ENCODE results near the gene LARGE2.

LARGE2 gene

GRCh38 chr11:45918962-45919675 is 3.3 kb upstream of the LARGE2 start:
- H3K27ac ChIP-seq: peak overlapping the region; percentile 97
- no peak for TF ChIP-seq CTCF (IDR thresholded peaks at IDR 0.05)

DNA sequence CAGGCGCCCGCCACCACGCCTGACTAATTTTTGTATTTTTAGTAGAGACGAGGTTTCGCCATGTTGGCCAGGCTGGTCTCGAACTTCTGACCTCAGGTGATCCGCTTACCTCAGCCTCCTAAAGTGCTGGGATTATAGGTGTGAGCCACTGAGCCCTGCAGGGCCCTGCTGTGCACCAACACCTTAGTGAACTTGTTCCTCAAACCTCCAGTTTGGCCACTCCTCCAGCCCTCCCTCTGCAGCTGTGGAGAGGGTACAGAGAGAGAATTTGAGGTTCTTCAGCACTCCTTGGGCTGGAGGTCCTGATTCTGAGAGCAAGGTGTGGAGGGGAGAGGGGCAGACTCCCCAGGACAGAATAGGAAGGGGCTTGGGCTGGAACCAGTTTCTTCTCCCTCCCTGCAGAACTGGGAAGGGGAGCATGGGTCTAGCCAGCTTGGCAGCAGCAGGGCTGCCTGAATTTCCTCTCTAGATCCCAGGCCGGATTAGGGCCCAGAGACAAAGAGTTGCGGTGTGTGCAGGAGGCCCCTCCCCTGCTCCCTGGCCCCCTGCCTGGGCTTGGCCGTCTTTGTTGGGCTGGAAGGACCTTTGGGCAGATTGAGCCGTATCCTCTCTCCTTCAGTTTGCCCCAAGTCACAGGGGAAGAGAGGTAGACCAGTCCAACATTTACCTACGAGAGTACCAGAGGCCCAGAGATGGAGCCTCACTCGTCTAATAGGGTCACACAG is 2.5 kb upstream of the LARGE2 start:
- Histone ChIP-seq H3K27me3 (peaks cover 54% of the 10 kb centered on the region), H3K4me1 (ENCODE audit: control insufficient read depth in 1 of 2, insufficient read depth in 1 of 2, low read depth in 1 of 2, low read length in 1 of 2) (peaks cover 41 to 44% of the 10 kb centered on the region in 2 experiments), H3K27ac (no peak overlapping the region), H3K36me3 (peaks cover 14% of the 10 kb centered on the region), H3K4me3 (ENCODE audit: low read depth in 1 of 2, low read length in 1 of 2) (no peak overlapping the region), H3K9me3 (no peaks in the 10 kb centered on the region)
- no peak for TF ChIP-seq CTCF (IDR thresholded peaks at IDR 0.05)

More at GRCh38 chr11:45918962-45919675, 3.3 kb upstream of the LARGE2 start:
- peaks cover 46% of the 10 kb centered on the region for H3K27me3 ChIP-seq
- H3K4me1 ChIP-seq (ENCODE audit: control insufficient read depth in 1 of 2, insufficient read depth in 1 of 2, low read depth in 1 of 2, low read length in 1 of 2): peaks cover 41 to 44% of the 10 kb centered on the region in 2 experiments
- H3K36me3 ChIP-seq: peaks cover 22% of the 10 kb centered on the region
- H3K4me3 ChIP-seq (ENCODE audit: low read depth in 1 of 2, low read length in 1 of 2): peak overlapping the region; percentile 93 to 98
- H3K9me3 ChIP-seq: no peaks in the 10 kb centered on the region

GRCh38 chr11:45920531-45921477 is 1.7 kb upstream of the LARGE2 start:
- H3K4me1 ChIP-seq (ENCODE audit: control insufficient read depth in 1 of 2, insufficient read depth in 1 of 2, low read depth in 1 of 2, low read length in 1 of 2): peaks cover 41 to 42% of the 10 kb centered on the region in 2 experiments
- TF ChIP-seq CTCF (IDR thresholded peaks at IDR 0.05): no peak
- H3K36me3 ChIP-seq: peaks cover 6% of the 10 kb centered on the region
- H3K4me3 ChIP-seq (ENCODE audit: low read depth in 1 of 2, low read length in 1 of 2): no peak overlapping the region
- H3K9me3 ChIP-seq: no peaks in the 10 kb centered on the region
- H3K27me3 ChIP-seq: peaks cover 63% of the 10 kb centered on the region
- no peak overlapping the region for H3K27ac ChIP-seq

DNA sequence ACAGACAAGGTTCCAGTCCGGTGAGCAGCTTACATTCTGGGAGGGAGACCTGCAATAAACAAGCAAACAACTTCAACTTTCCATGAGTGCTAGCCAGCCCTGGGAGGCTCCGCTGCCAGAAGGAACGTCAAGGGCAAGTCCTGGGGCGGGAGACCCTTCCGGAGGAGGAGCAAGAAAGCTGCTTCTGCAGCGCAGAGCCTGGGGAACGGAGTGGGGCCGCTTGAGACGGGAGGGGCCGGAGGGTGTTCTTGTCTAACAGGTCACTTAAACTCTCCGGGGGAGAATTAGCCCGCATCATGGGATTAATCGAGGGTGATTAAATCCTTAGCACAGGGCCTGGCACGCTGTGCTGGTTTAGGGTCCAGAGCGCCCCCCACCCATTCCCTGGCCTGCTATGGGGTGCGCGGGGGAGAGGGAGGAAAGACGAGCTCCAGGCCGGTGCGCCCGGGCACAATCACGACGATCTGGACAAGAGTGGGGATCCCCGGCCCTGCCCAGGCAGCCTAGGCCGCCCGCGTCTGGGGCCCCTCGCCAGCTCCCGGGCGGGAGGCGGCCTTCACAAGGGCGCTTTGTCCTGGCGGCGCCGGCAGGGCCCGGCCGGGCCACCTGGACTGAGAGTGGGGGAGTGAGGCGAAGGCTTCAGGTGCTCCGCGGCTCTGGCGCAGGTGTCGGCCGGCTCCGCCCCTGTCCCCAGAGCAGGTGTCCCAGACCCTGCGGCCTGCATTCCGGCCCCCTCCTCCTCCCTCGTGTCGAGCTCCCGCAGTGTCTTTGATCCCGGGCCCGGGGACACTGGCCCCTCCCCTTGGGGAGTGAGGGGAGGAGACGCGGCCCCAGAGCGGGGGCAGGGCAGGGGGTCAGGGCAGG is 663 bp upstream of the LARGE2 start:
- Histone ChIP-seq H3K4me3 (ENCODE audit: low read depth in 1 of 2, low read length in 1 of 2) (peak overlapping the region; percentile 27 to 56), H3K27ac (no peak overlapping the region), H3K27me3 (peaks cover 66% of the 10 kb centered on the region), H3K9me3 (no peaks in the 10 kb centered on the region), H3K4me1 (ENCODE audit: control insufficient read depth in 1 of 2, insufficient read depth in 1 of 2, low read depth in 1 of 2, low read length in 1 of 2) (peaks cover 31 to 32% of the 10 kb centered on the region in 2 experiments), H3K36me3 (no peaks in the 10 kb centered on the region)
- no peak for TF ChIP-seq CTCF (IDR thresholded peaks at IDR 0.05)

All from neutrophil (primary cell).